GM06990 (cell line): ENCODE data around the gene FTCDNL1.

Source experiments
- DNase-seq: peaks from one replicate; pipeline ENCODE4 v3.0.0-alpha.2; 2011; ENCODE audit not compliant: insufficient read length; ENCODE audit errors: extremely low read depth
- H3K27me3 ChIP-seq: replicated peaks from 2 replicates; pipeline ENCODE4 v1.6.0; 2011; ENCODE audit warnings: low read length; ENCODE audit not compliant: control insufficient read depth, insufficient read depth
- H3K36me3 ChIP-seq: 2 replicates; pipeline ENCODE4 v1.5.1; 2011; ENCODE audit warnings: low read length; ENCODE audit not compliant: control insufficient read depth, insufficient read depth
- H3K4me3 ChIP-seq: replicated peaks from 2 replicates; pipeline ENCODE4 v1.5.1; 2011; ENCODE audit warnings: low read depth, mild to moderate bottlenecking, control low read depth, low read length
- CTCF ChIP-seq: IDR thresholded peaks from 2 replicates; pipeline ENCODE4 v1.5.1; 2011; ENCODE audit warnings: low read length, control low read depth, mild to moderate bottlenecking, inconsistent platforms; ENCODE audit not compliant: insufficient read depth, poor library complexity, severe bottlenecking

The FTCDNL1 gene

GRCh38 chr2:199850218-199850717 is 724 bp downstream of the FTCDNL1 start:
- TF ChIP-seq CTCF, result no peak
- Histone ChIP-seq H3K36me3 (no peaks in the 10 kb centered on the region), H3K4me3 (peak overlapping the region; percentile 70), H3K27me3 (no peaks in the 10 kb centered on the region)
- no peak for DNase-seq

- H3K36me3 ChIP-seq, result no peaks in the 10 kb centered on the region
- TF ChIP-seq CTCF, result no peak
- no peak overlapping the region for H3K4me3 ChIP-seq
- no peaks in the 10 kb centered on the region for H3K27me3 ChIP-seq
- no peak for DNase-seq
These were observed 2.4 kb downstream of the FTCDNL1 start for GRCh38 chr2:199848389-199849130.

DNA sequence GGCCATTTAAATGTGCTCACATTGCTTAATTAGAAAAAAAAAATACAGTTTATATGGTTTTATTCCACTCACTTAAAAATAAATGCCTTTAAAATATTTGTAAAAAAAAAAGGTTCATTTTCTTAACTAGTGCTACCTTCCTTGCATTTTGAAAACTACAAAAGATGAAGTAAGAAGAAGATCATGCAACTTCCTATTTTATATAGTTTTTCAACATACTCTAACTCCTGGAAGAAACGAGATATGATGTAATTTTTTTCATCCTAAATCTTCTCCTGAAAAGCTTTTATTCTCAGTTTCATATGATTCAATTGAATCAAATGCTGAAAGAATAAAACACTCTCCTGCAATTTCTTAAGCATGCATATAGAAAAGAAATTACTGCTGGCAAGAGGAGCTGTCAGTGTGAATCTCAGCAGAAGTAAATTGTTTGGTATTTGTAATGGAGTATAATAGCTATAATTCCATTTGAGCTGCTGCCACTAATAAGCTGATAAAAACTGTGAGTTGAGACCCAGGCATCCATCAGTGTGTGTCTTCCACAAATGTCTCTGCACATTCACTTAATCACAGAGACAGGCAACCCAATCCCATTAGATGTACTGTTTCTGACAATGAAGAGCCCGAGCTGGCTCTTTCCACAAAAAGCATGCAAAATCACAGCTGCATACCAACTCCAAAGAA is 3.7 kb downstream of the FTCDNL1 start:
- no peak overlapping the region for H3K4me3 ChIP-seq
- DNase-seq, result no peak
- TF ChIP-seq CTCF, result no peak
- no peaks in the 10 kb centered on the region for H3K36me3 ChIP-seq
- H3K27me3 ChIP-seq, result no peaks in the 10 kb centered on the region

DNA sequence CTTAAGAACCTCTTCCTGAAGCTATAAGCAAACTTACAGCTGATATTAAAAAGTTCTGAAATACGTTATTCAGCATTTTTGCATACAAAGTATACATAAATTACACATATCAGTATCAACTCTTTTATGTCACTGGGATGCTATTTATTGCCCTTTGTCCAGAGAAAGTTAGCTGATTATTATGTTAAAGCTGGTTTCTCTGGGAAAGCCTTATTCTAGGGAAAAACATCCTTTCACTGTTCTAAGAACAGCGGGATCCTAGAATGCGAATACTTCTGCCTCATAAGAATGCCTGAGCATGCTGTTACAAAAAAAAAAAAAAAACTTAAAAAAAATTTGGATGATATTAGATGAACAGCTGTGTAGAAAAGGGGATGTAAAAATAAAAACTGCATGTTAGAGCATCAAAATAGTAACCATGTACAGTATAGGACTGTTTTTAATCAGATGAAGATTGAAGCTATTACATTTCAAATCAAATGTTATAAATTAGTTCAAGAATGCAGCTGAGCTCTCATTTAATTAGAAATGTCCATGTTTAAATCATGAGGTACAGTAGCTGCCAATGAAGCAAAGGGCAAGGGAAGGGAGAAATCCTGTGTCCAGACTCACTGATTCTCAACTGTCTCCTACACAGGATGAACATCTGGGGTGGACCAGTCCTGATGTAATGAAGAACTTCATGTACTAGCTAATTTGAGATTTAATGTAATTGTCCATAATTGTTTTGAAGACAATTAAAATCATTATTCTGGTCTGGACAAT is 8.2 kb downstream of the FTCDNL1 start:
- Histone ChIP-seq H3K4me3 (no peak overlapping the region), H3K36me3 (no peaks in the 10 kb centered on the region), H3K27me3 (no peaks in the 10 kb centered on the region)
- no peak for DNase-seq
- no peak for TF ChIP-seq CTCF

DNA sequence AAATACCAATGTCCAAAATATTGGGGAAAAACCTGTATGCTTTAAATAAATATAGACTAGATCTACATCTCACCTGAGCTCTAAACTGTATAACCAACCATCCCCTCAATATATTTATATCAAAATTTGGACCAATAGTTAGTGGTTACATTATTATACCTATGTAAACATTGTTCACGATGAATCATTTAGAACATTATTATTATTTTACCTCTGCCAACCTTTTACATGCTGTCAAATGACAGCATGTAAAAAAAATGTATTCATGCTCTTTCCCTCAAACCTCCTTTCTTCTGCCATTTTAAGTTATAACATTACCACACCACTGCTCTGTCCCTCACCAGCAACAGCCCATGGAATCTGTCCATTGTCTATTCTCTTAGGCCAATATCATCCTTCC is 9.6 kb downstream of the FTCDNL1 start:
- Histone ChIP-seq H3K27me3 (no peaks in the 10 kb centered on the region), H3K4me3 (no peak overlapping the region), H3K36me3 (no peaks in the 10 kb centered on the region)
- DNase-seq, result no peak
- TF ChIP-seq CTCF, result no peak
